Stimulated activated CD4-positive, alpha-beta T cell treated with anti-CD3 and anti-CD28 coated beads, Interleukin-4, amount 100 ng/mL, for 4 hours (primary cell): Measurements from ENCODE around the gene GAGE12G.
"Not testable (repeated sequence)": the region's sequence is repeated elsewhere in the genome, so short reads cannot be mapped to it uniquely, and the experiment has no call there.

ENCODE experiments used
- DNase-seq, 2 experiments: peaks; one replicate each; pipeline ENCODE4 v3.0.0-alpha.2; 2020

The GAGE12G gene, protein sequence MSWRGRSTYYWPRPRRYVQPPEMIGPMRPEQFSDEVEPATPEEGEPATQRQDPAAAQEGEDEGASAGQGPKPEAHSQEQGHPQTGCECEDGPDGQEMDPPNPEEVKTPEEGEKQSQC

DNA sequence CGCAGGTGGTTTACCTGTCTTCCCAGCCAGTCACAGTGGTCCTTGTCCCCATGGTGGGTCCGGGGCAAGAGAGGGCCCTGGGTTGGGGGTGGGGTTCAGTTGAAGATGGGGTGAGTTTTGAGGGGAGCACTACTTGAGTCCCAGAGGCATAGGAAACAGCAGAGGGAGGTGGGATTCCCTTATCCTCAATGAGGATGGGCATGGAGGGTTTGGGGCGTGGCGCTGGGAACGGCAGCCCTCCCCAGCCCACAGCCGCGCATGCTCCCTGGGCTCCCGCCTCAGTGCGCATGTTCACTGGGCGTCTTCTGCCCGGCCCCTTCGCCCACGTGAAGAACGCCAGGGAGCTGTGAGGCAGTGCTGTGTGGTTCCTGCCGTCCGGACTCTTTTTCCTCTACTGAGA, at the start of gene GAGE12G:
Gene GAGE12G (plus strand): TSS at position 301 of the 400 bp plus-strand sequence. CDS start 1,155 bp downstream, outside the sequence.
- not testable (repeated sequence) for DNase-seq

DNA sequence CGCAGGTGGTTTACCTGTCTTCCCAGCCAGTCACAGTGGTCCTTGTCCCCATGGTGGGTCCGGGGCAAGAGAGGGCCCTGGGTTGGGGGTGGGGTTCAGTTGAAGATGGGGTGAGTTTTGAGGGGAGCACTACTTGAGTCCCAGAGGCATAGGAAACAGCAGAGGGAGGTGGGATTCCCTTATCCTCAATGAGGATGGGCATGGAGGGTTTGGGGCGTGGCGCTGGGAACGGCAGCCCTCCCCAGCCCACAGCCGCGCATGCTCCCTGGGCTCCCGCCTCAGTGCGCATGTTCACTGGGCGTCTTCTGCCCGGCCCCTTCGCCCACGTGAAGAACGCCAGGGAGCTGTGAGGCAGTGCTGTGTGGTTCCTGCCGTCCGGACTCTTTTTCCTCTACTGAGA, 38.3 kb upstream of the GAGE12G start, which contains the start of gene GAGE12C:
Gene GAGE12C (plus strand): TSS at position 301 of the 400 bp plus-strand sequence. CDS start 1,155 bp downstream, outside the sequence.
- not testable (repeated sequence) for DNase-seq

DNA sequence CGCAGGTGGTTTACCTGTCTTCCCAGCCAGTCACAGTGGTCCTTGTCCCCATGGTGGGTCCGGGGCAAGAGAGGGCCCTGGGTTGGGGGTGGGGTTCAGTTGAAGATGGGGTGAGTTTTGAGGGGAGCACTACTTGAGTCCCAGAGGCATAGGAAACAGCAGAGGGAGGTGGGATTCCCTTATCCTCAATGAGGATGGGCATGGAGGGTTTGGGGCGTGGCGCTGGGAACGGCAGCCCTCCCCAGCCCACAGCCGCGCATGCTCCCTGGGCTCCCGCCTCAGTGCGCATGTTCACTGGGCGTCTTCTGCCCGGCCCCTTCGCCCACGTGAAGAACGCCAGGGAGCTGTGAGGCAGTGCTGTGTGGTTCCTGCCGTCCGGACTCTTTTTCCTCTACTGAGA, 28.8 kb upstream of the GAGE12G start, which contains the start of gene GAGE12D:
Gene GAGE12D (plus strand): TSS at position 301 of the 400 bp plus-strand sequence. CDS start 1,155 bp downstream, outside the sequence.
- not testable (repeated sequence) for DNase-seq

DNA sequence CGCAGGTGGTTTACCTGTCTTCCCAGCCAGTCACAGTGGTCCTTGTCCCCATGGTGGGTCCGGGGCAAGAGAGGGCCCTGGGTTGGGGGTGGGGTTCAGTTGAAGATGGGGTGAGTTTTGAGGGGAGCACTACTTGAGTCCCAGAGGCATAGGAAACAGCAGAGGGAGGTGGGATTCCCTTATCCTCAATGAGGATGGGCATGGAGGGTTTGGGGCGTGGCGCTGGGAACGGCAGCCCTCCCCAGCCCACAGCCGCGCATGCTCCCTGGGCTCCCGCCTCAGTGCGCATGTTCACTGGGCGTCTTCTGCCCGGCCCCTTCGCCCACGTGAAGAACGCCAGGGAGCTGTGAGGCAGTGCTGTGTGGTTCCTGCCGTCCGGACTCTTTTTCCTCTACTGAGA, 19.2 kb upstream of the GAGE12G start, which contains the start of gene GAGE12E:
Gene GAGE12E (plus strand): TSS at position 301 of the 400 bp plus-strand sequence. CDS start 1,155 bp downstream, outside the sequence.
- DNase-seq, result not testable (repeated sequence)

DNA sequence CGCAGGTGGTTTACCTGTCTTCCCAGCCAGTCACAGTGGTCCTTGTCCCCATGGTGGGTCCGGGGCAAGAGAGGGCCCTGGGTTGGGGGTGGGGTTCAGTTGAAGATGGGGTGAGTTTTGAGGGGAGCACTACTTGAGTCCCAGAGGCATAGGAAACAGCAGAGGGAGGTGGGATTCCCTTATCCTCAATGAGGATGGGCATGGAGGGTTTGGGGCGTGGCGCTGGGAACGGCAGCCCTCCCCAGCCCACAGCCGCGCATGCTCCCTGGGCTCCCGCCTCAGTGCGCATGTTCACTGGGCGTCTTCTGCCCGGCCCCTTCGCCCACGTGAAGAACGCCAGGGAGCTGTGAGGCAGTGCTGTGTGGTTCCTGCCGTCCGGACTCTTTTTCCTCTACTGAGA, 9.7 kb upstream of the GAGE12G start, which contains the start of gene GAGE12F:
Gene GAGE12F (plus strand): TSS at position 301 of the 400 bp plus-strand sequence. CDS start 1,155 bp downstream, outside the sequence.
- DNase-seq, result not testable (repeated sequence)

DNA sequence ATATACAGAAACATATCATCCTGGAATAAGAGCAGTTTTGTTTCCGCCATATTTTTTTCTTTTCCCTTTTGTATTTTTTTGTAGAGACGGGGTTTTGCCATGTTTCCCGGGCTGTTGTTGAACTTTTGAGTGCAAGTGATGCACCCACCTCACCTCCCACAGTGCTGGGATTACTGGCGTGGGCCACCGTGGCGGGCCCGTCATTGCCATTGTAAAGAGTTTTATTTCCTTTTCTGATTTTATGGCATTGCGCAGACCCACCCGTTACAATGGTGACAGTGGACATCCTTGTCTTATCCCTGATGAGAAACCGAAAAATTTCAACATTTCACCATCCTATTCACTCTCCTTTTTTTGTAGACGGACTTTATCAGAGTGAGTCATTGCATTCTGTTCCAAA, 1.5 kb upstream of the GAGE12G start:
- DNase-seq, result not testable (repeated sequence)

DNA sequence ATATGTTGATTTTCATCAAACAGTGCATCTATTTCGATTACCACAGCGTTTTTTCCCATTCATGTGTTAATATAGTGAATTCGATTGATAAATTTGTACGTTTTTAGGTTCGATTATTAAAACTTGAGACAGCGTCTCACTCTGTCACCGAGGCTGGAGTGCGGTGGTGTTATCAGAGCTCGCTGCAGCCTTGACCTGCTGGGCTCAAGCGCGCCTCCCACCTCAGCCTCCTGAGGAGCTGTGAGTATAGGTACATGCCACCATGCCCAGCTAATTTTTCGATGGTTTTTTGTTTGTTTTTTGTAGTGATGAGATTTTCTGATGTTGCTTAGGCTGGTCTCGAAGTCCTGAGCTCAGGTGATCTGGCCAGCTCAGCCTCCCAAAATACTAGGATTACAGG, 1.0 kb upstream of the GAGE12G start:
- not testable (repeated sequence) for DNase-seq

DNA sequence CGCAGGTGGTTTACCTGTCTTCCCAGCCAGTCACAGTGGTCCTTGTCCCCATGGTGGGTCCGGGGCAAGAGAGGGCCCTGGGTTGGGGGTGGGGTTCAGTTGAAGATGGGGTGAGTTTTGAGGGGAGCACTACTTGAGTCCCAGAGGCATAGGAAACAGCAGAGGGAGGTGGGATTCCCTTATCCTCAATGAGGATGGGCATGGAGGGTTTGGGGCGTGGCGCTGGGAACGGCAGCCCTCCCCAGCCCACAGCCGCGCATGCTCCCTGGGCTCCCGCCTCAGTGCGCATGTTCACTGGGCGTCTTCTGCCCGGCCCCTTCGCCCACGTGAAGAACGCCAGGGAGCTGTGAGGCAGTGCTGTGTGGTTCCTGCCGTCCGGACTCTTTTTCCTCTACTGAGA, 9.4 kb downstream of the GAGE12G start, which contains the start of gene GAGE12H:
Gene GAGE12H (plus strand): TSS at position 301 of the 400 bp plus-strand sequence. CDS start 1,155 bp downstream, outside the sequence.
- not testable (repeated sequence) for DNase-seq

DNA sequence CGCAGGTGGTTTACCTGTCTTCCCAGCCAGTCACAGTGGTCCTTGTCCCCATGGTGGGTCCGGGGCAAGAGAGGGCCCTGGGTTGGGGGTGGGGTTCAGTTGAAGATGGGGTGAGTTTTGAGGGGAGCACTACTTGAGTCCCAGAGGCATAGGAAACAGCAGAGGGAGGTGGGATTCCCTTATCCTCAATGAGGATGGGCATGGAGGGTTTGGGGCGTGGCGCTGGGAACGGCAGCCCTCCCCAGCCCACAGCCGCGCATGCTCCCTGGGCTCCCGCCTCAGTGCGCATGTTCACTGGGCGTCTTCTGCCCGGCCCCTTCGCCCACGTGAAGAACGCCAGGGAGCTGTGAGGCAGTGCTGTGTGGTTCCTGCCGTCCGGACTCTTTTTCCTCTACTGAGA, 19.0 kb downstream of the GAGE12G start, which contains the start of gene GAGE2A:
Gene GAGE2A (plus strand): TSS at position 301 of the 400 bp plus-strand sequence. CDS start 1,155 bp downstream, outside the sequence.
- not testable (repeated sequence) for DNase-seq

DNA sequence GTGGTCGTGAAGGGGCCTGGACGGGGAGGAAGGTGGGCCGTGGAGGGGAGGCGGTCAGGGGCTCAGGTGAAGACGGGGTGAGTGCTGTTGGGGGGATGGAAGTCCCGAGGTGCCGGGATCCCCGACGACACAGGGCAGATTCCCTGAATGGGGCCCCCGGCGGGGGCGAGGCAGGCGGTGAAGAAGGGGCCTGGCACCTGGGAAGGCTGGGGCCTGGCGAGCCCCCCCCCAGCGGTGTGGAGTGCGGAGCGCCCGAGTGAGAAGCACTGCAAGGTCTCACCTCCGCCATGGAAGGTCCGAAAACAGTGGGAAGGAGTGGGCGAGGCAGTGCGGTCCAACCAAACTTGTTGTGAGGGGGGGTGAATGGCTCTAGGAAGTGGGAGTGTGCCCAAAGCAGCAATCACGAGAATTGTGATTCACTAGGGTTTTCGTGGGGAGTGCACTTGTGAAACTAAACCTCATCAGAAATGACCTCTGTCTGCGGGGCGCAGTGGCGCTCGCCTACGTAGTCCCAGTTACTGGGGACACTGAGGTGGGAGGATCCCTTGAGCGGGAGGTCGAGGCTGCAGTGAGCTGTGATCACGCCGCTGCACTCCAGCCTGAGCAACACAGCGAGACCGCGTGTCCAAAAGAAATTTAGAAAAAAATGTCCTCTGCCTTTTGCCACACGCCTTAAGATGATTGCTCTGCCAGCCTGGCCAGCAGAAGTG, 19.7 kb downstream of the GAGE12G start:
- DNase-seq, result not testable (repeated sequence)

DNA sequence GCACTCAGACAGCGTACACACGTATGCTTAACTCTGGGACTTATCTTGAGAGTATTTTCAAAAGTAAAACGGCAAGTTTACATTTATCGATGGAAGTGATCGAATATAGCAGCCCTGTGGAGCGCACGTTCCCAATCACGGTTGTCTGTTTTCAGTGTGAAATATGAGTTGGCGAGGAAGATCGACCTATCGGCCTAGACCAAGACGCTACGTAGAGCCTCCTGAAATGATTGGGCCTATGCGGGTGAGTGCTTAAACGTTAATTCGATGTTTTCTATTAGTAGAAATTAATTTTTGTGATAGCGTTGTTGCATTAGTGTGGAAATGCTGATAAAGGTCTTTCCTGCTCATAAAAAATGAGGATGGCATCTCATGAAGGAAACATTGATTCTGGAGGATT, 20.3 kb downstream of the GAGE12G start:
- DNase-seq, result not testable (repeated sequence)

DNA sequence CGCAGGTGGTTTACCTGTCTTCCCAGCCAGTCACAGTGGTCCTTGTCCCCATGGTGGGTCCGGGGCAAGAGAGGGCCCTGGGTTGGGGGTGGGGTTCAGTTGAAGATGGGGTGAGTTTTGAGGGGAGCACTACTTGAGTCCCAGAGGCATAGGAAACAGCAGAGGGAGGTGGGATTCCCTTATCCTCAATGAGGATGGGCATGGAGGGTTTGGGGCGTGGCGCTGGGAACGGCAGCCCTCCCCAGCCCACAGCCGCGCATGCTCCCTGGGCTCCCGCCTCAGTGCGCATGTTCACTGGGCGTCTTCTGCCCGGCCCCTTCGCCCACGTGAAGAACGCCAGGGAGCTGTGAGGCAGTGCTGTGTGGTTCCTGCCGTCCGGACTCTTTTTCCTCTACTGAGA, 28.5 kb downstream of the GAGE12G start, which contains the start of gene GAGE1:
Gene GAGE1 (plus strand): TSS at position 301 of the 400 bp plus-strand sequence. CDS start 1,155 bp downstream, outside the sequence.
- DNase-seq, result not testable (repeated sequence)

DNA sequence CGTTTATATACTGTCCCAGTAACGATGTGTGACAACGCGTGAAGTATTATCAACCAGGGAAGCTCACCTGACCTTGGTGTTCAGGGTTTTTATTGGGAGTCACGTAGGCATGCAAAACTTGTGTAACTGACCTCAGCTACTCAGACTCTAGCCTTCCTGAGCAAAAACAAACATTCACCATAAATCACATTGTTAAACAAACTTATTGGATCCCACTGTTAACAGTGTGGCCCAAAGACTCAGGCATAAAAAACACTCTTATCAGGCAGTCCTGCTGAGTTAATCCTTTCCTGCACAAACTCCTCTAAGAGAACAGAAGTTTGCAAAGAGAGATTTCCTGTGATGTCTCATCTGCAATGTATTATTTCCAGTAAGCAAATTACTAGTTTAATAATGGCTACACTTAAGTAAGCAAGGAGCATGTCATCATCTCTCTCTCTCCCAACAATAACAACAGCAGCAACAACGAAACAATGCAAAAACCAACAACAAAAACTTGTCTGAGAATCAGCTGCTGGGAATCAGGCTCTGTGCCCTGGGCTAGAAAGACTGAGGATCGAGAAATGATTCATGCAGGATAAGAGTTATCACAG, 40.6 kb downstream of the GAGE12G start:
- DNase-seq, result no peak

DNA sequence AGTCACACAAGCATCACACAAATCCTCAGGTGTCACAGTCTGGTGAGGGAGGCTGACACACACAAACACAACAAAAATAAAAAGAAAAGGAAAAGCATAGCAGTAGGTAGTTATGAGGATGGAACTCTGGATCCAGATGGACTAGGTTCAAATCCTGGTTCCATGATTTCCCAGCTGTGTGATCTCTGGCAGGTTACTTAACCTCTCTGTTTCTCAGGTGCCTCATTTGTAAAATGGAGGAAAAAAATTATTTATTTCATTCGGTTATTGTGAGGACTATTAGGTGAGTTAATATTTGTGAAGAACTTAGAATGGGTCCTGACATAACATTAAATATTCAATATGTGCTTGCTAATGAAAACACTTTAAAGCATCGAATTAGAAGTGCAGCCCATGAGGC, 48.4 kb downstream of the GAGE12G start:
- no peak for DNase-seq
